K562 (cell line): ENCODE results near the gene SETD5. TPM values are rescaled to one million over a fixed set of nuclear protein-coding genes. Genes with fewer than 3 reads are reported as not detected.

Source experiments
- ATAC-seq: fragments of 200-7000 bp; cut with Tn5 transposase; 3 replicates; pipeline ENCODE4 v1.9.1; 2020; ENCODE audit warnings: moderate library complexity
- BruUV-seq: library from RNA; stranded (reverse); fragments of 400-500 nt; replicated peaks from 2 replicates; lab custom pipeline; 2021; lab: Mats Ljungman, UMichigan
- CTCF ChIA-PET: fragments of 300-600 bp; formaldehyde crosslinking; extraction: SDS; loops from one replicate; lab custom pipeline; 2021; ENCODE audit warnings: low intra/inter-chr PET ratio; lab: Yijun Ruan, JAX
- POLR2A ChIA-PET: fragments of 300-600, 350-650 bp; sonication (Branson Sonifier 250); formaldehyde crosslinking; extraction: SDS; loops from one replicate; lab custom pipeline; 2021; ENCODE audit warnings: antibody characterized with exemption, inconsistent platforms; lab: Yijun Ruan, JAX
- DNase-seq, 4 experiments: peaks; one replicate each; pipeline versions ENCODE4 v3.0.0 to v3.0.0-alpha.2; 2011 to 2018; ENCODE audit warnings: low spot score in 3 of 4, mixed read lengths in 3 of 4; ENCODE audit errors: extremely low read depth in 1 of 4
- FAIRE-seq: peaks from 2 replicates; lab custom pipeline; 2011; peaks lifted over from hg19 to GRCh38; lab: Jason Lieb, UNC
- H2AFZ ChIP-seq: 2 replicates; pipeline ENCODE4 v1.6.0; 2011; ENCODE audit warnings: low read depth, low read length, control low read depth, inconsistent platforms
- H3K27ac ChIP-seq: fragments of 200-600 bp; 3 replicates; pipeline ENCODE4 v1.8.0; 2011; ENCODE audit warnings: low read depth, mild to moderate bottlenecking, control low read depth, inconsistent platforms, low read length, moderate library complexity, mixed read lengths; ENCODE audit errors: extremely low read depth
- H3K27me3 ChIP-seq, 2 experiments: fragments of 300-600 bp in 1 of 2; 2 replicates in 1 of 2; 3 replicates in 1 of 2; pipeline versions ENCODE4 v1.6.0 to v1.8.0; 2011; ENCODE audit warnings: inconsistent platforms in 2 of 2, low read length in 2 of 2, mild to moderate bottlenecking in 1 of 2, mixed read lengths in 1 of 2, moderate library complexity in 1 of 2; ENCODE audit not compliant: control insufficient read depth in 2 of 2, insufficient read depth in 2 of 2
- H3K36me3 ChIP-seq: fragments of 300-600 bp; 3 replicates; pipeline ENCODE4 v1.8.0; 2011; ENCODE audit warnings: mild to moderate bottlenecking, low read length, inconsistent platforms; ENCODE audit not compliant: control insufficient read depth, insufficient read depth
- H3K4me1 ChIP-seq, 2 experiments: fragments of 200-600 bp in 1 of 2; replicated peaks in 1 of 2; 2 replicates in 1 of 2; 3 replicates in 1 of 2; pipeline versions ENCODE4 v1.5.1 to v1.8.0; 2011; ENCODE audit warnings: inconsistent platforms in 2 of 2, low read length in 2 of 2, mild to moderate bottlenecking in 1 of 2, mixed read lengths in 1 of 2, moderate library complexity in 1 of 2; ENCODE audit not compliant: control insufficient read depth in 2 of 2, insufficient read depth in 2 of 2
- H3K4me2 ChIP-seq: 2 replicates; pipeline ENCODE4 v1.6.1; 2011; ENCODE audit warnings: low read length, control low read depth, inconsistent platforms, mixed read lengths; ENCODE audit not compliant: insufficient read depth
- H3K4me3 ChIP-seq: fragments of 200-600 bp; sonication (generic), shearing (Covaris generic); 2 replicates; pipeline ENCODE4 v1.5.1; 2016; ENCODE audit warnings: control low read depth, inconsistent platforms
- H3K79me2 ChIP-seq: fragments of 200-600 bp; 3 replicates; pipeline ENCODE4 v1.8.0; 2011; ENCODE audit warnings: low read length, inconsistent platforms; ENCODE audit not compliant: control insufficient read depth, insufficient read depth
- H3K9ac ChIP-seq, 2 experiments: 2 replicates each; pipeline versions ENCODE4 v1.6.0 to v1.6.1; 2011; ENCODE audit warnings: low read depth in 2 of 2, low read length in 2 of 2, control low read depth in 1 of 2, inconsistent platforms in 1 of 2, mild to moderate bottlenecking in 1 of 2, mixed read lengths in 1 of 2; ENCODE audit not compliant: insufficient read depth in 1 of 2
- H3K9me1 ChIP-seq: one replicate; pipeline ENCODE4 v1.6.0; 2011; ENCODE audit warnings: inconsistent platforms, mild to moderate bottlenecking, low read length, moderate library complexity; ENCODE audit not compliant: control insufficient read depth, insufficient read depth
- H3K9me3 ChIP-seq: replicated peaks from 2 replicates; pipeline ENCODE4 v1.5.1; 2011; ENCODE audit warnings: low read depth, low read length, inconsistent platforms; ENCODE audit not compliant: control insufficient read depth, insufficient read depth
- H4K20me1 ChIP-seq: replicated peaks from 2 replicates; pipeline ENCODE4 v1.6.1; 2011; ENCODE audit warnings: low read length, inconsistent platforms, mixed read lengths; ENCODE audit not compliant: control insufficient read depth, insufficient read depth
- ELK3 ChIP-seq: fragments of 450-650 bp; formaldehyde crosslinking; IDR thresholded peaks from 2 replicates; pipeline ENCODE4 v1.4.0; 2020; ENCODE audit warnings: mild to moderate bottlenecking
- JUN ChIP-seq, 2 experiments: sonication (generic) in 1 of 2; formaldehyde crosslinking in 1 of 2; IDR thresholded peaks; 2 replicates each; pipeline versions ENCODE4 v1.6.1 to v1.8.0; 2012 to 2022; ENCODE audit warnings: borderline replicate concordance in 2 of 2, mild to moderate bottlenecking in 2 of 2, improper control_type of control experiment in 1 of 2, low read depth in 1 of 2, low read length in 1 of 2, missing genetic modification reagents in 1 of 2
- MYNN ChIP-seq, 2 experiments: sonication (generic); formaldehyde crosslinking in 1 of 2; IDR thresholded peaks; 2 replicates each; pipeline versions ENCODE4 v1.5.0 to v1.6.1; 2016 to 2020; ENCODE audit warnings: antibody characterized with exemption in 1 of 2, missing genetic modification reagents in 1 of 2
- WGBS: fragments of 100-300 bp; shearing (Covaris generic); methylation state at CpG from one replicate; pipeline ENCODE4 v1.1.6; 2016; ENCODE audit warnings: low coverage, mixed read lengths; ENCODE audit not compliant: insufficient coverage; ENCODE audit errors: missing lambda C conversion rate; 5-methylcytosine and 5-hydroxymethylcytosine counted together
- in situ Hi-C: fragments of 300-500 bp; cut with MboI; formaldehyde crosslinking; loops from 4 replicates; pipeline ENCODE4 v1.15.0; 2018; ENCODE audit warnings: inconsistent platforms, mixed read lengths
- intact Hi-C: fragments of 100-400 bp; cut with micrococcal nuclease; formaldehyde crosslinking; loops from 2 replicates; pipeline ENCODE4 v1.14.2; 2022
- polyA plus RNA-seq, 8 experiments: library from polyadenylated mRNA; depleted of rRNA in 4 of 8; stranded (reverse) in 5 of 8; unstranded in 3 of 8; fragments of >200 nt; fragmentation: Nextera tagmentation in 2 of 8; fragmentation: Illumina TruSeq in 1 of 8; extraction: Ambion mirVana in 2 of 8; extraction: Trizol in 1 of 8; gene quantifications; 2 replicates each; pipeline versions ENCODE4 v1.2.1 to v1.2.3, GENCODE V29; 2011 to 2014; ENCODE audit warnings: inconsistent platforms in 1 of 8, missing spikeins in 1 of 8
- total RNA-seq, 7 experiments: library from RNA; depleted of rRNA in 6 of 7; stranded (reverse); fragments of >200 nt in 6 of 7; fragmentation: Illumina TruSeq in 2 of 7; extraction: Trizol in 2 of 7; gene quantifications; 2 replicates each; pipeline versions ENCODE4 v1.2.1 to v1.2.3, GENCODE V29; 2011 to 2021; ENCODE audit warnings: low replicate concordance in 1 of 7
- TF ChIP-seq, protein P1 (sequence below): IDR thresholded peaks from 2 replicates; pipeline ENCODE4 v1.6.1; 2016; ENCODE audit warnings: missing genetic modification characterization, missing compliant biosample characterization
- TF ChIP-seq, protein P2 (sequence below), 2 experiments: fragments of 450-650 bp; formaldehyde crosslinking in 1 of 2; IDR thresholded peaks; 2 replicates each; pipeline versions ENCODE4 v1.4.0 to v1.6.1; 2014 to 2020; ENCODE audit warnings: mild to moderate bottlenecking in 2 of 2, borderline replicate concordance in 1 of 2, low read depth in 1 of 2

The SETD5 gene
- total and polyA plus RNA-seq, 9 of the 15 experiments (the other 6 are each of a cell fraction or from before 2014, with no cell fraction given): 20.8 to 135 (median 87.2) TPM

DNA sequence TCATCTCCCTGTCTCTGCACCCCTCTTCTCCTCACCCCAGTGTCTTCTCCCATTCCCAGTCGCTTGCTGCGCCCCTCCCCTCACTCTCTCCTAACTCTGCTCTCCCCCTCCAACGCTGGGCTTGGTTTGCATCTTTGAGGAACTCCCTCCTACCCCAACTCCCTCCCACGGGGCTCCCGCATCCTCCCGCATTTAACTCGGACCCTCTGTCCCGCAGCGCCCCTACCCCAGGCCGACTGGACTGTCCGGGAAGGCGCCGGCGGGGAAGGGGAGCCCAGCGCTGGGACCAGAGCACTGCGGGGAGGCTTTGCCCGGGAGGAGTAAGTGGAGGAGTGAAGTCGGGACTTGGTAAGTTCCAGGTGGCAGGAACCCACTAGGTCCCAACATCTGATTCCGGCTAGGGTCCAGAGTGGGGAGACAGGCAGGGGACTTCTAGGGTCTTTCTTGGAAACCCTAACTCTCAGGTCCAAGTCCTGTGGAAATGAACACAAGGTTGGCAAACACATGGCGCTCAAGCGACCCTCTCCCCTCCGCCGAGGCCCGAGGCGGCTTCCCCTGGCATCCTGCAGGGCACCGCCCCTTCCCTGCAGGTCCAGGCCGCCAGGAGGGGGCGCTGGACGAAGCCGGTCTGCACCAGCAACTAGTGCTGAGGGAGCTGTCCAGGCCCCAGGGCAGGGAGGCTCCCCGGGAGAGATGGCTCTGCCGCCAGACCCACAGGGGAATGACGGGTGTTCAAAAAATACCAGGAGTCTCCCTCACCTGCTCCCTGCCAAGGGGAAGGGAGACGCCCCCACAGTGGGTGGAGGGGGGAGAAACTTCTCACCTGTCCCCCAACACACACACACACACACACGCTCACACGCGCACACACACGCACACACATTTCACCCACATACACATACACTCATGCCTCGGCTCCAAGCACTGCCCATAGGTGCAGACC lies 103.0 kb downstream of the SETD5 start:
- Histone ChIP-seq H3K9ac (peak overlapping the region in 1 of 2 experiments; percentile 48; a peak in 1 of 4 replicates), H3K9me1 (no peaks in the 10 kb centered on the region), H3K27me3 (peaks cover 4 to 27% of the 10 kb centered on the region in 2 experiments; a peak in 4 of 5 replicates), H3K9me3 (no peaks in the 10 kb centered on the region), H3K79me2 (no peaks in the 10 kb centered on the region), H2AFZ (no peak overlapping the region), H3K4me1 (peaks cover 6 to 8% of the 10 kb centered on the region in 2 experiments; a peak in 3 of 5 replicates), H3K27ac (no peak overlapping the region), H3K36me3 (no peaks in the 10 kb centered on the region), H4K20me1 (peaks cover 14% of the 10 kb centered on the region), H3K4me2 (no peak overlapping the region), H3K4me3 (no peak overlapping the region)
- in situ Hi-C loops (loop anchor here (10.0 to 25.0 kb wide), 2 partner anchors 224 to 812 kb away; partner anchors contain the start of gene SEC13), intact Hi-C loops (loop anchor here (5.0 to 10.0 kb wide), 3 partner anchors 147 to 294 kb away; partner anchors contain the start of genes ARPC4, MTMR14 and TADA3)
- no TSS peak for BruUV-seq
- WGBS: 19% methylated on average over 37 of the region's 39 CpGs
- ChIA-PET CTCF (interaction anchor here (0.7 to 0.8 kb wide), 2 partner anchors 223 to 512 kb away, joined by 3 read pairs; no protein-coding TSS in a partner anchor), POLR2A (interaction anchor here (0.6 to 1.5 kb wide), 7 partner anchors 14 to 233 kb away, joined by 3 to 6 read pairs (median 4); no protein-coding TSS in a partner anchor)
- FAIRE-seq (no peak), ATAC-seq (peak; percentile 91), DNase-seq (peak; percentile 78 to 90 (median 86))
- TF ChIP-seq, protein P1, sequence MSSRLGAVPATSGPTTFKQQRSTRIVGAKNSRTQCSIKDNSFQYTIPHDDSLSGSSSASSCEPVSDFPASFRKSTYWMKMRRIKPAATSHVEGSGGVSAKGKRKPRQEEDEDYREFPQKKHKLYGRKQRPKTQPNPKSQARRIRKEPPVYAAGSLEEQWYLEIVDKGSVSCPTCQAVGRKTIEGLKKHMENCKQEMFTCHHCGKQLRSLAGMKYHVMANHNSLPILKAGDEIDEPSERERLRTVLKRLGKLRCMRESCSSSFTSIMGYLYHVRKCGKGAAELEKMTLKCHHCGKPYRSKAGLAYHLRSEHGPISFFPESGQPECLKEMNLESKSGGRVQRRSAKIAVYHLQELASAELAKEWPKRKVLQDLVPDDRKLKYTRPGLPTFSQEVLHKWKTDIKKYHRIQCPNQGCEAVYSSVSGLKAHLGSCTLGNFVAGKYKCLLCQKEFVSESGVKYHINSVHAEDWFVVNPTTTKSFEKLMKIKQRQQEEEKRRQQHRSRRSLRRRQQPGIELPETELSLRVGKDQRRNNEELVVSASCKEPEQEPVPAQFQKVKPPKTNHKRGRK (tag): no peak
- no peak for TF ChIP-seq ELK3 (CRISPR knock-in tag)
- peak; percentile 37; the same call in 1 of the 2 replicates for TF ChIP-seq MYNN (IDR thresholded peaks at IDR 0.05)
- no peak for TF ChIP-seq MYNN (CRISPR knock-in tag; IDR thresholded peaks at IDR 0.05)
- TF ChIP-seq, protein P2, sequence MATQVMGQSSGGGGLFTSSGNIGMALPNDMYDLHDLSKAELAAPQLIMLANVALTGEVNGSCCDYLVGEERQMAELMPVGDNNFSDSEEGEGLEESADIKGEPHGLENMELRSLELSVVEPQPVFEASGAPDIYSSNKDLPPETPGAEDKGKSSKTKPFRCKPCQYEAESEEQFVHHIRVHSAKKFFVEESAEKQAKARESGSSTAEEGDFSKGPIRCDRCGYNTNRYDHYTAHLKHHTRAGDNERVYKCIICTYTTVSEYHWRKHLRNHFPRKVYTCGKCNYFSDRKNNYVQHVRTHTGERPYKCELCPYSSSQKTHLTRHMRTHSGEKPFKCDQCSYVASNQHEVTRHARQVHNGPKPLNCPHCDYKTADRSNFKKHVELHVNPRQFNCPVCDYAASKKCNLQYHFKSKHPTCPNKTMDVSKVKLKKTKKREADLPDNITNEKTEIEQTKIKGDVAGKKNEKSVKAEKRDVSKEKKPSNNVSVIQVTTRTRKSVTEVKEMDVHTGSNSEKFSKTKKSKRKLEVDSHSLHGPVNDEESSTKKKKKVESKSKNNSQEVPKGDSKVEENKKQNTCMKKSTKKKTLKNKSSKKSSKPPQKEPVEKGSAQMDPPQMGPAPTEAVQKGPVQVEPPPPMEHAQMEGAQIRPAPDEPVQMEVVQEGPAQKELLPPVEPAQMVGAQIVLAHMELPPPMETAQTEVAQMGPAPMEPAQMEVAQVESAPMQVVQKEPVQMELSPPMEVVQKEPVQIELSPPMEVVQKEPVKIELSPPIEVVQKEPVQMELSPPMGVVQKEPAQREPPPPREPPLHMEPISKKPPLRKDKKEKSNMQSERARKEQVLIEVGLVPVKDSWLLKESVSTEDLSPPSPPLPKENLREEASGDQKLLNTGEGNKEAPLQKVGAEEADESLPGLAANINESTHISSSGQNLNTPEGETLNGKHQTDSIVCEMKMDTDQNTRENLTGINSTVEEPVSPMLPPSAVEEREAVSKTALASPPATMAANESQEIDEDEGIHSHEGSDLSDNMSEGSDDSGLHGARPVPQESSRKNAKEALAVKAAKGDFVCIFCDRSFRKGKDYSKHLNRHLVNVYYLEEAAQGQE (IDR thresholded peaks at IDR 0.05; ENCODE audit: borderline replicate concordance): peak; percentile 93
- TF ChIP-seq, protein P2 (CRISPR knock-in tag; IDR thresholded peaks at IDR 0.05; ENCODE audit: low read depth): peak; percentile 61; the same call in 1 of the 2 replicates
- no peak for TF ChIP-seq JUN (IDR thresholded peaks at IDR 0.05; ENCODE audit: borderline replicate concordance, low read depth, low read length)
- no peak for TF ChIP-seq JUN (CRISPR knock-in tag; IDR thresholded peaks at IDR 0.05; ENCODE audit: borderline replicate concordance)
